Measurements from ENCODE around the gene TNP2.

The TNP2 gene

GRCh38 chr16:11255737-11256660, 13.1 kb downstream of the TNP2 start, which contains the start of gene SOCS1:
TSS of gene SOCS1 (minus strand) at chr16:11256204. CDS start at chr16:11255478, 726 bp downstream.
- DNase-seq, result peak; percentile 79

GRCh38 chr16:11254913-11255736, 14.0 kb downstream of the TNP2 start:
- peak; percentile 64 for DNase-seq

- DNase-seq, result no peak
These were observed 14.9 kb downstream of the TNP2 start for GRCh38 chr16:11253995-11254912.

- DNase-seq, result peak; percentile 32
These were observed 15.8 kb downstream of the TNP2 start for GRCh38 chr16:11253009-11253994.

GRCh38 chr16:11252482-11252931, 16.6 kb downstream of the TNP2 start:
- DNase-seq, result no peak

GRCh38 chr16:11251525-11252481, 17.3 kb downstream of the TNP2 start:
- DNase-seq, result peak; percentile 71

GRCh38 chr16:11250786-11251524, 18.2 kb downstream of the TNP2 start:
- DNase-seq, result no peak

GRCh38 chr16:11250091-11250785, 18.9 kb downstream of the TNP2 start:
- no peak for DNase-seq

GRCh38 chr16:11249233-11250061, 19.7 kb downstream of the TNP2 start:
- DNase-seq, result no peak

- no peak for DNase-seq
These were observed 21.0 kb downstream of the TNP2 start for GRCh38 chr16:11248133-11248532.

- no peak for DNase-seq
These were observed 23.1 kb downstream of the TNP2 start for GRCh38 chr16:11245988-11246387.

- DNase-seq, result no peak
These were observed 23.8 kb downstream of the TNP2 start for GRCh38 chr16:11245222-11245737.

- DNase-seq, result no peak
These were observed 26.5 kb downstream of the TNP2 start for GRCh38 chr16:11242658-11243057.

- no peak for DNase-seq
These were observed 27.5 kb downstream of the TNP2 start for GRCh38 chr16:11241480-11242204.

- DNase-seq, result no peak
These were observed 28.3 kb downstream of the TNP2 start for GRCh38 chr16:11240636-11241473.

Measured in activated gamma-delta T cell (primary cell).